Measurements from ENCODE around the gene DNAAF5. TPM values are rescaled to one million over a fixed set of nuclear protein-coding genes. Genes with fewer than 3 reads are reported as not detected.
"Not testable (repeated sequence)": the region's sequence is repeated elsewhere in the genome, so short reads cannot be mapped to it uniquely, and the experiment has no call there.

Gene DNAAF5
- total RNA-seq, 2 experiments from 2014 or later, result 26.2 to 27.5 TPM

DNA sequence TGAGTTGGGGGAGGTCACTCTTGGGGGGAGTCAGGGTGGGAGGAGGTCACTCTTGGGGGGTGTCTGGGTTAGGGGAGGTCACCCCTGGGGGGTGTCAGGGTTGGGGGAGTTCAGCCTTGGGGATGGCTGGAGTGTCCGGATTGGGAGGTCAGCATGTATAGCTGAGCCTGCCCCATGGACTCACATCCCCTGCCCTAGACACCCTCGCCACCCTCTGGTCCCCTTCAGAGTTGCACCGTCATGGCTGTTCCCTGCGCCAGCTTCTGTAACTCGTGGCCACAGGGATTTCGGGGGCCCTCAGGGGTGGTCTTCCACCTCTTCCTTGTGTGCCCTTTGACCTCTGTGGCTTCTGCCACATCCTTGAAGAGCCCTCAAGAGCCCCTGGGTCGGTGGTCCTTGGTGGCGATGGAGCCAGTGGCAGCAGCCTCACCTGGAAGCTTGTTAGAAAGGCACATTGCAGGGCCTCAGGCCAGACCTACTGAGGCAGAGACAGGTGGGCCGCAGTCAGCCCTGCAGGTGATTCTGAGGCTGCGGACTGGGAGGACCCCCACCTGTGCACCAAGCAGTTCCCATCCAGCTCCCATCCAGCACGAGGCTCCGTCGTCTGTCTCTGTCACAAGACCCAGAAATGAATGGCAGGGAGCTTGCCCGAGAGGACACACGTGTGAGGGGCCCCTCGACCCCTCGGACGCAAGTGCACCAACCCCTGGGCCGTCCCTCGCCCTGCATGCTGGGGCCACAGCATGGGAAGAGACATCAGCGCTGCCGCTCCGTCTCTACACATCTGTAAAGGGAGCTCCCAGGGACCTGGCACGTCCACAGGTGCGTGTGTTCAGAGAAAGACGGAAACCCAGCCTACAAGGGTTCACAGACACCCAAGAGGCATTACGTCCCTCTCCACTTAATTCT lies 61.1 kb downstream of the DNAAF5 start:
- no peaks in the 10 kb centered on the region for H3K27me3 Mint-ChIP-seq (ENCODE audit: low read depth)
- no peaks in the 10 kb centered on the region for H3K9me3 Mint-ChIP-seq
- peaks cover 29% of the 10 kb centered on the region for H3K36me3 Mint-ChIP-seq (ENCODE audit: low read depth)
- no peak overlapping the region for H3K27ac Mint-ChIP-seq
- no peak overlapping the region for H3K4me3 Mint-ChIP-seq
- CTCF ChIA-PET, result interaction anchor here (1.7 to 2.3 kb wide), 3 partner anchors 44 to 86 kb away, joined by 4 to 13 read pairs (median 9); partner anchors contain the start of gene SUN1
- intact Hi-C loops (cut with micrococcal nuclease), result no loop called here
- DNase-seq, result no peak
- H3K4me1 Mint-ChIP-seq (ENCODE audit: low read depth), result no peaks in the 10 kb centered on the region

DNA sequence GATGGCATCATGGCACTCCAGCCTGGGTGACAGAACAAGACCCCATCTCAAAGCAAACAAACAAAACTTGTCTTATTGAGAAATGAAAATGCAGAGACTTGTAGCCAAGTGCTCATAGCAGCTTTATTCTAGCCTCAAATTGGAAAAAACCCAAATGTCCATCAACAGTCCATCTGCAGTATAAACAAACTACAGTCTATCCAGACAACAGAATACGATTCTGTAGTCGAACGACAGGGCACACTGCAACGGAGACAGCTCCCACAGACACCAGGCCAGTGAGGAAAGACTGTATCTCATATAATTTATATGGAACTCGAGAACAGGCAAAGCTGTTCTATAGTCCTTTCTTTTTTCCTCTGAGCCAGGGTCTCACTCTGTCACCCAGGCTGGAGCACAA lies 65.0 kb downstream of the DNAAF5 start:
- DNase-seq, result no peak
- Mint-ChIP-seq H3K27me3 (ENCODE audit: low read depth) (no peaks in the 10 kb centered on the region), H3K9me3 (no peaks in the 10 kb centered on the region), H3K4me1 (ENCODE audit: low read depth) (no peaks in the 10 kb centered on the region), H3K4me3 (no peak overlapping the region), H3K36me3 (ENCODE audit: low read depth) (peaks cover 15% of the 10 kb centered on the region), H3K27ac (no peak overlapping the region)
- intact Hi-C loops (cut with micrococcal nuclease), result no loop called here
- CTCF ChIA-PET, result interaction anchor here (0.7 kb wide), 1 partner anchor 23 kb away, joined by 3 read pairs; no protein-coding TSS in a partner anchor

DNA sequence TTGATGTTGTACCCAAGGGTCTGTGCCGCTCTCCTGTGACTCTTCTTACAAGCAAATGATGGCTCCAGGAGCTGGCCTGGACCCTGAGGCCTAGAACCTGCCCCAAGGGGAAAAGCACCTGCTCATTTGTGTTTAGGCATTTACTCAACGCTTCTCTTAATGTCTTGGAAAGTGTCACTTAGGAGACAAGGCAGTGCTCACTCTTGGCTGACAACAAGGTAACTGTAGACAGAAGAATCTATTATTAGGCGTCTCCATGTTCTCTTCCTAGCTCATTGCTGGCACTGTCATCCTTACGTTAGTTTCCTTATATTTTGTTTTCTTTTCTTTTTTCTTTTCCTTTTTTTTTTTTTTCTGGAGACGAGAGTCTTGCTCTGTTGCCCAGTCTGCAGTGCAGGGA lies 67.7 kb downstream of the DNAAF5 start:
- CTCF ChIA-PET, result interaction anchor here (1.4 kb wide), 1 partner anchor 79 kb away, joined by 4 read pairs; no protein-coding TSS in a partner anchor
- Mint-ChIP-seq H3K4me3 (no peak overlapping the region), H3K27ac (no peak overlapping the region), H3K9me3 (no peaks in the 10 kb centered on the region), H3K4me1 (ENCODE audit: low read depth) (no peaks in the 10 kb centered on the region), H3K27me3 (ENCODE audit: low read depth) (no peaks in the 10 kb centered on the region), H3K36me3 (ENCODE audit: low read depth) (peaks cover 2% of the 10 kb centered on the region)
- intact Hi-C loops (cut with micrococcal nuclease), result no loop called here
- DNase-seq, result no peak

DNA sequence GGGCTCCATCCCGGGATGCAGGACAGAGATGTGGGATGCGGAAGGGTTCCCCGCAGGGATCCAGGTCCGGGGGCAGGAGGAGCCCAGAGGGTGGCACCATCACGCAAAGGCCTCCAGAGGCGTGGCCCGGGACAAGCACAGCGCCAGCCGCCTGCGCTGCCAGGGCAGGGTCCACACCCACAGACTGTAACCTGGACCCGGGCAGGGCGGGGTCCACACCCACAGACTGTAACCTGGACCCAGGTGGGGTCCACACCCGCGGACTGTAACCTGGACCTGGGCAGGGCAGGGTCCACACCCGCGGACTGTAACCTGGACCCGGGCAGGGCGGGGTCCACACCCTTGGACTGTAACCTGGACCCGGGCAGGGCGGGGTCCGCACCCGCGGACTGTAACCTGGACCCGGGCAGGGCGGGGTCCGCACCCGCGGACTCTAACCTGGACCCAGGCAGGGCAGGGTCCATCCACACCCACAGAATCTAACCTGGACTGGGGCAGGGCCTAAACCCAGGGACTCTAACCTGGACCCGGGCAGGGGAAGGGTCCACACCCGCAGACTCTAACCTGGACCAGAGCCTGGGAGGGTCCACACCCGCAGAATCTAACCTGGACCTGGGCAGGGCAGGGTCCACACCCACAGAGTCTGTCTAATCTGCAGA lies 68.3 kb downstream of the DNAAF5 start:
- intact Hi-C loops (cut with micrococcal nuclease), result no loop called here
- Mint-ChIP-seq H3K9me3 (no peaks in the 10 kb centered on the region), H3K36me3 (ENCODE audit: low read depth) (no peaks in the 10 kb centered on the region), H3K4me1 (ENCODE audit: low read depth) (no peaks in the 10 kb centered on the region), H3K27me3 (ENCODE audit: low read depth) (no peaks in the 10 kb centered on the region), H3K27ac (no peak overlapping the region), H3K4me3 (no peak overlapping the region)
- DNase-seq, result no peak
- CTCF ChIA-PET, result interaction anchor here (1.4 kb wide), 1 partner anchor 78 kb away, joined by 4 read pairs; no protein-coding TSS in a partner anchor

DNA sequence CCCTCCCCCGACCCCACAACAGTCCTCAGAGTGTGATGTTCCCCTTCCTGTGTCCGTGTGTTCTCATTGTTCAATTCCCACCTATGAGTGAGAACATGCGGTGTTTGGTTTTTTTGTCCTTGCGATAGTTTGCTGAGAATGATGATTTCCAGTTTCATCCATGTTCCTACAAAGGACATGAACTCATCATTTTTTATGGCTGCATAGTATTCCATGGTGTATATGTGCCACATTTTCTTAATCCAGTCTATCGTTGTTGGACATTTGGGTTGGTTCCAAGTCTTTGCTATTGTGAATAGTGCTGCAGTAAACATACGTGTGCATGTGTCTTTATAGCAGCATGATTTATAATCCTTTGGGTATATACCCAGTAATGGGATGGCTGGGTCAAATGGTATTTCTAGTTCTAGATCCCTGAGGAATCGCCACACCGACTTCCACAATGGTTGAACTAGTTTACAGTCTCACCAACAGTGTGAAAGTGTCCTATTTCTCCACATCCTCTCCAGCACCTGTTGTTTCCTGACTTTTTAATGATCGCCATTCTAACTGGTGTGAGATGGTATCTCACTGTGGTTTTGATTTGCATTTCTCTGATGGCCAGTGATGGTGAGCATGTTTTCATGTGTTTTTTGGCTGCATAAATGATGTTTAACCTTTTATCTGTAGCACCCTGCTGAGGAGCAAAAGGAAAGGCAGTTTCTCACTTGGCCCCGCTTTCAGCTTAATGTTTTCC lies 70.1 kb downstream of the DNAAF5 start:
- DNase-seq; H3K36me3 Mint-ChIP-seq (ENCODE audit: low read depth); H3K27me3 Mint-ChIP-seq (ENCODE audit: low read depth); H3K27ac Mint-ChIP-seq; CTCF ChIA-PET; H3K4me3 Mint-ChIP-seq; H3K4me1 Mint-ChIP-seq (ENCODE audit: low read depth); intact Hi-C loops (cut with micrococcal nuclease); H3K9me3 Mint-ChIP-seq: not testable (repeated sequence)

DNA sequence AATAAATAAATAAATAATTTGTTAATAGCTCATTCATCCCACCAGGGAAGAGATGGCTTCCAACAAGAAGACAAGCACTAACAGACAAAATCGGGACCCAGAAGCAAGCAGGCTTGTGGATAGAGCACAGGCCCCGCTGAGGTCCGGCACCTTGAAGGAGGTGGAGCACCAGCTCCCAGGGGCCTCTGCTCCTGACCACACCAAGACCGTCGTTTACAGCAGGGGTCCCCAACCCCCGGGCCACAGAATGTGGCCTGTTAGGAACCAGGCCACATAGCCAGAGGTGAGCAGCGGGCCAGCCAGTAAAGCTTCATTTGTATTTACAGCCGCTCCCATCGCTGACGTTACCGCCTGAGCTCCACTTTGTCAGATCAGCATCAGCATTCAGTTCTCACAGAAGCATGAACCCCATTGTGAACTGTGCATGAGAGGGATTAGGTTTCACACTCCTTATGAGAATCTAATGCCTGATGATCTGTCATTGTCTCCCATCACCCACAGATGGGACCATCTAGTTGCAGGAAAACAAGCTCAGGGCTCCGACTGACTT lies 72.5 kb downstream of the DNAAF5 start:
- intact Hi-C loops (cut with micrococcal nuclease), result no loop called here
- Mint-ChIP-seq H3K27me3 (ENCODE audit: low read depth) (no peaks in the 10 kb centered on the region), H3K36me3 (ENCODE audit: low read depth) (no peaks in the 10 kb centered on the region), H3K4me3 (no peak overlapping the region), H3K27ac (no peak overlapping the region), H3K4me1 (ENCODE audit: low read depth) (no peaks in the 10 kb centered on the region), H3K9me3 (no peaks in the 10 kb centered on the region)
- DNase-seq, result no peak
- CTCF ChIA-PET, result interaction anchor here (1.9 kb wide), 1 partner anchor 75 kb away, joined by 4 read pairs; no protein-coding TSS in a partner anchor

DNA sequence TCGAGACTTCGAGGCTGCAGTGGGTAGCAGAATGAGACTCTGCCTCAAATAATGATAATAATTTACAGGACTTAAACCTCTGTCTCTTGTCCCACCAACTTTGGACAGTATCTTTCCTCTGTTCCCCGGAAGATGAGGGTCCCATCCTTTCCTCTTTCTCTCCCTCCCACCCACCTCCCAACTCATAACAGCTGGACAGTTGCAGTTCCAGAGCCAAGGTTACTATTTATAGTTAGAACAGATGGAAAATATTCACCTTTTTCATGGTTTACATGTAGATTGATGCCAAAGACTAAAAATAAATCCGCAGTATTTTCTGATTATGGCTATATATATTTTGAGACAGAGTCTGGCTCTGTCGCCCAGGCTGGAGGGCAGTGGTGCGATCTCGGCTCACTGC lies 74.2 kb downstream of the DNAAF5 start:
- no peak overlapping the region for H3K4me3 Mint-ChIP-seq
- intact Hi-C loops (cut with micrococcal nuclease), result no loop called here
- H3K27ac Mint-ChIP-seq, result no peak overlapping the region
- CTCF ChIA-PET, result no interaction called here
- H3K36me3 Mint-ChIP-seq (ENCODE audit: low read depth), result no peaks in the 10 kb centered on the region
- no peaks in the 10 kb centered on the region for H3K27me3 Mint-ChIP-seq (ENCODE audit: low read depth)
- H3K4me1 Mint-ChIP-seq (ENCODE audit: low read depth), result no peaks in the 10 kb centered on the region
- H3K9me3 Mint-ChIP-seq, result no peaks in the 10 kb centered on the region
- no peak for DNase-seq

DNA sequence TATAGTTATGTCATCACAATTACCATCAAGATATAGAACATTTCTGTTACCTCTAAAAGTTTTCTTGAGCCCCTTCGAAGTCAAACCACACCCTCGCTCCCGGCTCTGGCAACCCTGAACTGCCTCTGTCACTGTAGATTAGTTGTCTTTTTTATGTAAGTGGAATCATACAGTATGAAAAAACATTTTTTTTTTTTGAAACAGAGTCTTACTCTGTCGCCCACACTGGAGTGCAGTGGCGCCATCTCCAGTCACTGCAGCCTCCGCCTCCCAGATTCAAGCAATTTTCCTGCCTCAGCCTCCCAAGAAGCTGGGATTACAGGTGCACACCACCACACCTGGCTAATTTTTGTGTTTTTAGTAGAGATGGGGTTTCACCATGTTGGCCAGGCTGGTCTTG lies 74.9 kb downstream of the DNAAF5 start:
- intact Hi-C loops (cut with micrococcal nuclease); H3K36me3 Mint-ChIP-seq (ENCODE audit: low read depth); H3K27me3 Mint-ChIP-seq (ENCODE audit: low read depth); H3K4me1 Mint-ChIP-seq (ENCODE audit: low read depth); H3K27ac Mint-ChIP-seq; H3K4me3 Mint-ChIP-seq; H3K9me3 Mint-ChIP-seq; DNase-seq; CTCF ChIA-PET: not testable (repeated sequence)

DNA sequence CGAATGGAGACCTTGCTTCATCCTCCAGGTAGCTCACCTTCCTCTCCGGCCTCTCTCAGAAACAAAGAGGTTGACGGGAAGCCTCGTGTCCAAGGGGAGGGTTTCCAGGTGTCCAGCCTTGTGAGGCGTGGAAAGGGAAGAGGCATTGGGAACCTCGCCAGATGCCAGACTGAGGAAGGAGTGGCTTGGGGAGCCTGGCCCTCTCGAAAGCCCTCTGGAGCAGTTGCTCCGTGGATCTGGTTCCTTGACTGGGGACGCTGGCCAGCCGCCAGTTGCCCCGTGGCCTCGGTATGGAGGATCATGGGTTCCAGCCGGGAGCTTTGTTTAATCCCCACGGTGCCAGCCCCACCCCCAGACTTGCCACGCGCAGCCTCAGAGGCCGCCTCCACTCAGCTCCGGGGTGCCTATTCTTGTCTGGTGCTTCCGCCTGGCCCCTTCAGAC lies 75.5 kb downstream of the DNAAF5 start:
- DNase-seq, result no peak
- Mint-ChIP-seq H3K36me3 (ENCODE audit: low read depth) (no peaks in the 10 kb centered on the region), H3K4me3 (no peak overlapping the region), H3K9me3 (no peaks in the 10 kb centered on the region), H3K27me3 (ENCODE audit: low read depth) (no peaks in the 10 kb centered on the region), H3K27ac (no peak overlapping the region), H3K4me1 (ENCODE audit: low read depth) (no peaks in the 10 kb centered on the region)
- CTCF ChIA-PET, result no interaction called here
- intact Hi-C loops (cut with micrococcal nuclease), result no loop called here

DNA sequence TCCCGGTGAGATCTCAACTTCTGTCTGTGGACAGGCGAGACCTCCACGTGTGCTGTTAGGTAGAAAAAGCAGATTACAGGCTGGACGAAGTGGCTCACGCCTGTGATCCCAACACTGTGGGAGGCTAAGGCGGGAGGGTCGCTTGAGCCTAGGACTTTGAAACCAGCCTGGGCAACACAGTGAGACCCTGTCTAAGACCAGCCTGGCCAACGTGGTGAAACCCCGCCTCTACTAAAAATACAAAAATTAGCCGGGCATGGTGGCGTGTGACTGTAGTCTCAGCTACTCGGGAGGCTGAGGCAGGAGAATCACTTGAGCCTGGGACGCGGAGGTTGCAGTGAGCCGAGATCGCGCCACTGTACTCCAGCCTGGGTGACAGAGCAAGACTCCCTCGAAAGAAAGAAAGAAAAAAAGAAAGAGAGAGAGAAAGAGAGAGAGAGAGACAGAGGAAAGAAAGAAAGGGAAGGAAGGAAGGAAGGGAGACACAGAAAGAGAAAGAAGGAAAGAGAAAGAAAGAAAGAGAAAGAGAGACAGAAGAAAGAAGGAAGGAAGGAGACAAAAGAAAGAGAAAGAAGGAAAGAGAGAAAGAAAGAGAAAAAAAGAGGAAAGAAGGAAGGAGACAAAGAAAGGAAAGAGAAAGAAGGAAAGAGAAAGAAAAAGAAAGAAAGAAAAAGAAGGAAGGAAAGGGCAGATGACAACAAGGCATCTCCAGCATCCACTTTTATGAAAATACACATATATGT lies 76.2 kb downstream of the DNAAF5 start:
- no peak for DNase-seq

DNA sequence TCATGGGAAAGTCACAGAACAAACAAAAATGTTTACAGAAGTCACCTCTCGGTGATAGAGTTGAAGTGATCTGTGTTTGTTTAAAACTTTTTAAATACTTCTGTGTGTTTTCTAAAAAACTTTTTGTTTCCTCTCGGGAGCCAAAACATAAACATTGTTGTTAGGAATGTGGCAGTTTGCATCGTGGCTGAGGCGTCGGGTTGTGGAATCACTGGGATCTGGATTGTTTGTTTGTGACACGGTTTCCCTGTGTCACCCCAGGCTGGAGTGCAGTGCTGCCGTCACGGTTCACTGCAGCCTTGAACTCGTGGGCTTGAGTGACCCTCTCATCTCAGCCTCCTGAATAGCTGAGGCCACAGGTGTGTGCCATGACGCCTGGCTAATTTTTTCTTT lies 76.7 kb downstream of the DNAAF5 start:
- CTCF ChIA-PET, result no interaction called here
- no peak overlapping the region for H3K27ac Mint-ChIP-seq
- intact Hi-C loops (cut with micrococcal nuclease), result no loop called here
- no peaks in the 10 kb centered on the region for H3K36me3 Mint-ChIP-seq (ENCODE audit: low read depth)
- no peaks in the 10 kb centered on the region for H3K27me3 Mint-ChIP-seq (ENCODE audit: low read depth)
- no peak for DNase-seq
- no peak overlapping the region for H3K4me3 Mint-ChIP-seq
- peaks cover 2% of the 10 kb centered on the region for H3K9me3 Mint-ChIP-seq
- no peaks in the 10 kb centered on the region for H3K4me1 Mint-ChIP-seq (ENCODE audit: low read depth)

More for the DNA sequence above, 76.2 kb downstream of the DNAAF5 start:
- Mint-ChIP-seq H3K27ac (no peak overlapping the region), H3K4me3 (no peak overlapping the region), H3K36me3 (ENCODE audit: low read depth) (no peaks in the 10 kb centered on the region), H3K9me3 (no peaks in the 10 kb centered on the region), H3K27me3 (ENCODE audit: low read depth) (no peaks in the 10 kb centered on the region), H3K4me1 (ENCODE audit: low read depth) (no peaks in the 10 kb centered on the region)
- CTCF ChIA-PET, result no interaction called here
- intact Hi-C loops (cut with micrococcal nuclease), result no loop called here
